Midbrain (tissue), 1 donor: Measurements from ENCODE around the gene ATP2B2.

Experiments
- DNase-seq: peaks from one replicate; lab custom pipeline; 2025; lab: John Stamatoyannopoulos, UW

ATP2B2 gene

DNA sequence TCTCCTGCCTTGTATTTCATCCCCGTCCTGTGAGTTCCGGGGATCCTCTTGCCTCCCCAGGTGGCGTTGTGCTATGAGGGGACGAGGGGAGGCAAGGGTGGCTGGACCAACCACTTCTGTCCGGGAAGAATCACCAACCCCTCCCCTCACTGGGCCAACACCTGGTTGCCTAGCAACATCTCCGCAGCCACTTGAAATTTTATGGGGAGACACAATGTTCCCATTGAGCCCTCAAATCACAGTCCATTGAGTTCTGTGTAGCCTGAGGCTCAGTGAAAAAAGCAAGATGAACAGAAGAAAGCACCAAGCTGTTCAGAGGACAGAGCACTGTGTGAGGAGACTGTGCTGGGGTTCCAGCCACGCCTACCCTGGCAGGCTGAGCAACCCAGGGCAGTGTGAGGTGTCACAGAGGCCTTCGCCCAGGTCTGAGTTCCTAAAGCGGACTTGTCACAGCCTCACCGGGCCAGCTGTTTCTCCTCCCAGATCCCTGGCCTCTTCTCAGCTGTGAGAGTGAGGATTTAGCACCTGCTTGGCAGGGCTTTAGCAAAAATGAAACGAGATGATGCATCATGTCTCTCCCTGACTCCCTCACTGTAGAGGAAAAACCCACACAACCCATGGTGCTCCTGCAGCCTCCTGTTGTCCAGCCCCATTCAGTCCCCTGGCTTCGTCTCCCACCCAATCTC is 76.8 kb downstream of the ATP2B2 start:
- no peak for DNase-seq

DNA sequence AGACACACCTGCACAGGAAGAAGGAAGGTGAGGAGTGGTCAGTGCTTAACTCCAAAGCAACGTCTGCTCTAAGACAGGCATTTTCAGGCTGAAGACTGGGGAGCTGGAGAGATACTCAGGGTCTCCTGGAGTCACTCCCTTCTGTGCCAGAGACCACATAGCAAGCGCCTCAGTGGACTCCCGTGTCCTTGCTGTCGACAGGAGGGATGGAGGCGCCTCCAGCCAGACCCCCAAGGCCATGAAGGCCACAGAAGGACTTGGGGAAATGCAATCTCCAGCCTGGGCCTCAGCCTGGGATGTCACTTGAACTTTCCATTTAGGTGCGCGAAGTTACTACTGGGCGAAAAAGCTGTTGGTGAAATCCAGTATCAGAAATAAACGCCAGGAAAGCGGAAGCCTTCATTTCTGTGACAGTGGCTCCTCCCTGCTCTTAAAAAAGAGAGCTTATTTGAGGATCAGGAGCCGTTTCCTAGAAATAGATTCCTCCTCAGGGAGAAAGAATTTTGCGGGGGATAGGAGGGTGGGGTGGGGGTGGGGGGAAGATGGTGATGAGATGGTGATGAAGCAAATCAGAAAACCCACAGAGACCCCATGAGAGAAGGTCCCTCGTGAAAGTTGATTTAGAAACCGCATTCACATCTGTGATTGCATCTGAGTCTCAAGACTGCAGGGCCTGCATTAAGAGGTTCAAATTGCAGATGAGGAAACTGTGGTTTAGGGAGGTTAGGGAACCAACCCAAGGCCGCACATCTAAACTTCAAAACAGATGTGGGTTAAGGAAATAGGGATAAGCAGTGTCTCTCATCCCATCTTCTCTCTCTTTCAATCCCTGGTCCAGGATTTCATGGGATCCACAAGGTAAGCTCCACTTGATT is 78.8 kb downstream of the ATP2B2 start:
- DNase-seq: no peak

DNA sequence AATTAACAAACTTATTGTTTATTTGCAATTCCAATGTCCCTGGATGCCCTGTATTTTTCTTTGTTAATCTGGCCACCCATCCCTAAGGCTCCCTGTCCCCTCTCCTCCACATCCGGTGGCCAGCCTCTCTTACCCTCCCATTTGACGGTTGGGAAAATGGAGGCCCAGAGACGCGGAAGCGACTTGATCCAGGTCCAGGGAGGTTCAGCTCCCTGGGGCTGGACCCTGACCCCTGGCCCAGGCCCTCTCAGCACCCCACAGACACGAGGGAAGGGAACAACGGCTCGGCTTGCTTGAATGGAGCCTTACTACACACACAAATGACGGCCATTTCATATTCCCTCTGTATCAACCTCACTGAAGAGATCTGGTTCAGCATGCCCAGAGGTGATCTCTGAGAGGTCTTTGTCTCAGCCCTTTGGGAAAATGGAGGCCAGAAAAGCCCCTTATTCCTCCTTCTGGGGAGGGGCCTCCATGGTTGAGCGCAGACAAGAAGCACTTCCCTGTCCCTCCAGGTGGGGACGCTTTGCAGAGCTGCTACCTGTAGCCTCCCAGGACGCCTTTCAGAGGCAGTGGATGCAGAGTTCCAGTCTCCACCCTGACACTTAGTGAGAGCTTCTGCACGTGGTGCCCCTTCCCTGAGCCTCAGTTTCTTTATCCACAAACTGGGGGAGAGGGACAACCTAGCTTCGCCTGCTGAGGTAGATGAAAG is 82.1 kb downstream of the ATP2B2 start:
- no peak for DNase-seq

DNA sequence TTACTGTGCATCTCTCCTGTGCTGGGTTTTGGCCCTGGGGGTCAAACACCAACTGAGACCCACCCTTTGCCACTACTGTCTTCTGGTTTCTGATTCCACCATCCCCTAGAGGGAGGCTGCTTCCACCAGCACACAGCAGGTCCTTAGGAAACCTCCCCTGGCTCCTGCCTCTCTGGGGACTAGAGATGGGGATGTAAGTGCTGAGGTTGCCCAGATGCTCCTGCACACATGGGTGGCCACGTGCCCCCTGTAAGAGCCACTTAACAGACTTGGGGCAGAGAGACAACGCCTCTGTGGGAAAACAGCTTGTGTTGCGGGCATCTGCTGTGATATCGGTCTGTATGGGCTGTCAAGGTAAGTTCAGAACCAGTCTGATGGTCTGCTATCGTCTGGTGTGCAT is 83.4 kb downstream of the ATP2B2 start:
- no peak for DNase-seq

DNA sequence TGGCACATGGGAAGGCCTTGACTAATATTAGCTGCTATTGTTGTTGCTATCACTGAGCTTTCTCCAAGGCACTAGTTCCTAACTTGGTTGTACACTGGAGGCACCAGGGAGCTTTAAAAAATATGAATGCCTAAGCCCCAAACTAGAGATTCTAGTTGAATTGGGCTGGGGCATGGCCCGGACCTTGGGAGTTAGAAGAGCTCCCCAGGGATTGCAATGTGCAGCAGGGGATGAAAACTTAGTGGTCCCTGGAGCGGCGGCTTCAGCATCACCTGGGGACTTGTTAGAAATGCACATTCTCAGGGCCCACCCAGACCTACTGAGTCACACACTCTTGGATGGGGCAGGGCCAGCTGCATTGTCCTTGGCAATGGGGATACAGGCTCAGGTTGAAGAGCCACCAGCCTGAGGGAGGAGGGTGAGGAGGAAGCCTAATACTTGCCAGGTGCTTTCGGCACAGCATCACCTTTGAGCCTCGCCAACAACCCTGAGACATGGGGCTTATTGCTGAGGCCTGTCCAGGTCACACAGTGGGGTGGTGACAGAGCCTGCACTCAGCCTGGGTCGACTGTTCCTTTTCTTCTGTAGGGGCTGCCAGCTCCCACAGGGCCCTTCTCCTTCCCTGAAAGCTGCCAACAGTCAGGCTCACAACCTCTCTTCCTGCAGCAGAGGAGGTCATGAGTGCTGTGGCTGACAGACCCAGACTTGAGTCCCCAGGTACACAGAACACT is 84.5 kb downstream of the ATP2B2 start:
- no peak for DNase-seq

DNA sequence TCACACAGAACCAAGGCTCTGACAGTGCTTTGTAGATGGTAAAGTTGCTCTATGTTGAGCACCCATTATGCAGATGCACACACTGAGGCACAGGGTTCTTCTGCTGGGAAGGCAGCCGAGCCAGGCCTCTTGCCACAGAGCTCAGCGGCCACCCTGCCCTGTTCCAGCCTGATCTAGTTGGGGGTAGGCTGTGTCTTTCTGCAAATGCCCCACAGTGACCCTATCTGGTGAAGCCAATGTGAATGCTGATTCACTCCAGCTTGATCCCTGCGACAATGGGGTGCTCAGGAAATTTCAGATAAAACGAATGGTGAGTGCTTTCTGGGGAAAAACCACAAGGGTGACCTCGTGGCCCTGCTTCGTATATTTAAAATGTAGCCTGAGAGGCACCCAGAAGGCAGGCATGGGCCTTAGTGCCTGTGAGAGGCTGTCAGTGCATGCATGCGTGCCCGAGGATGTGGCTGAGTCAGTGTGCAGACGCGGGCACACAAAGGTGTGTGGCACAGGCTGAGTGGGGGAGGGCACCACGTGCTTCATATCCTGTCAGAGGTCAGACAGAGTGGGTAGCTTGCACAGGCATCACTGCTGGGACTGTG is 85.7 kb downstream of the ATP2B2 start:
- DNase-seq: no peak

DNA sequence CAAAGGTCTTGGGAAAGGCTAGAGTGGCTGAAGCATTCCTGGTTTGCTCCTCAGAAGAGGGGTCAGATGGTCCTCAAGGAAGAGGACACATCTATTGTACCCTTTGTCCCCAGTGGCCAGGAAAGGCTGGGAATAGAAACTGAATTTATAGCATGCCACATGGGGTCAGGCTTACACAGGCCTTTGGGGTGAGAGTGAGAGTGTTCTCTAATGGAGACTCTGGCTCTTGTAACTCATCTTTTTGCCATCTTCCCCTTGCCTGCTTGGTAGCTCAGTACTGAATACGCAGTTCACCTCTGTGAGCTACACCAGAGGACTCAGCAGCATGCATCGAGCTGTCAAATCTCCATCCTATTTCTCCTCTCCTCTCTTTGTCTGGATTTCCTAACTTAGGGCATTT is 87.5 kb downstream of the ATP2B2 start:
- no peak for DNase-seq

DNA sequence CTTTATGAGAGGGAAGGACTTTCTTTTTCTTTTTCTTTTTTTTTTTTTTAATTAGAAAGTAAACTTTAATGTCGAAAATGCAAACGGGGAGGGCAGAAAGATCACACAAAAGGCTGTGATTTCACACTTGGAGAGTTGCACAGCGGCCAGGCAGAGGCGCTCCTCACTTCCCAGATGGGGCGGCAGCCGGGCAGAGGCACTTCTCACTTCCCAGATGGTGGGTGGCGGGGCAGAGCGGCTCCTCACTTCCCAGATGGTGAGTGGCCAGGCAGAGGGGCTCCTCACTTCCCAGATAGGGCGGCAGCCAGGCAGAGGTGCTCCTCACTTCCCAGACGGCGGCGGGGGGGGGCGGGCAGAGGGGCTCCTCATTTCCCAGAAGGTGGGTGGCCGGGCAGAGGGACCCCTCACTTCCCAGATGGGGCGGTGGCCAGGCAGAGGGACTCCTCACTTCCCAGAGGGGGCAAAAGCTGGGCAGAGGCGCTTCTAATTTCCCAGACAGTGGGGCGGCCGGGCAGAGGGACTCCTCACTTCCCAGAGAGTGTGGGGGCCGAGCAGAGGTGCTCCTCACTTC is 88.6 kb downstream of the ATP2B2 start:
- no peak for DNase-seq

DNA sequence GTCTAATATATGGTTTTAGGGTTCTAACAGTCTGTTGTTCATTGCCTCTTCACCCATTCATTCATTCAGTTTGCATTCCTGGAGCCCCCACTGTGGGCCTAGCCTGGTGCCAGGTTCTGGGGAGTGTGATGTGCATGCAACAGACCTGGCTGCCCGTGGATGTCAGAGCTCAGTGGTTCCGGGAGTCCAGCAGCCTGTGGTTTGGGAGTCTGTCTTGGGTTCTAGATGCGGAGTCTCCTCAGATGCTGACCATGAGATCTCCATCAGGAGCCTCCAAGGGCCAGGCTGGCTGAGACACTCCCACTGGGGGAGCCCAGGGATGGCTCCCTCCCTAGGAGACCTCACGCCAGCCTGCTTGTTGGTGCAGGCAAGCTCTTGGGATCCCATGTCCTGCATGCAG is 92.3 kb downstream of the ATP2B2 start:
- no peak for DNase-seq

DNA sequence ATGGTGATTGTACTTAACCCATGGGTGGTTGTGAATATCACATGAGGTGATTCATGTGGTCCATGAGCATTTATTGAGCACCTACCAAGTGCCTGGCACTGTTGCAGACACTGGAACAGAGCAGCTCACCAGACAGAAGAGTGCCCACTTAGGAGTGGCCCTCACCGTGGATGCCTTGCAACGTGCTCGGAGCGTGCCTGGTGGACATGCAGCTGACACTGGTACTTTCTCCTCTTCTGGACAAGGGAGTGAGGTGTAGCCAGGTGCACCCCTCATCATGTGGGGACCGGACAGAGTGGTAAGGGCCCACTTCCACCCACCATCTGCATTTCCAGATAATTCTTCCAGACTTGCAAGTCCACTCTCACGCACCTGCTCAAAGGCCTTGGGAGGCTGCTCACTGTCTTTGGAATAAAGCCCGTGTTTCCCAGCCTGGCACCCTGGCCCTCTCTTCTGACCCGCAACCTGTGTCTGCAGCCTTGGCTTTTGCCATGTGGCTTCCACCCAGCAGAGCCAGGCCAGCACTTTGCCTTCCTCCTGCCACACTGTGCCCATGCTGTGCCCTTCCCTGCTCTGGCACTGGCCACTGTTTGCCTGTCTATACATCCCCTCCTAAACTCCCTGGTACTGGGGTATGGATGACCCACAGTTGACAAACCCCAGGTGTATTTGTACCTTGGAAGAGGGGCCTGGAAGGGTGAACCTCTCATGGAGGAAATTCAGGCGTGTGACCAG is 93.6 kb downstream of the ATP2B2 start:
- DNase-seq: no peak

DNA sequence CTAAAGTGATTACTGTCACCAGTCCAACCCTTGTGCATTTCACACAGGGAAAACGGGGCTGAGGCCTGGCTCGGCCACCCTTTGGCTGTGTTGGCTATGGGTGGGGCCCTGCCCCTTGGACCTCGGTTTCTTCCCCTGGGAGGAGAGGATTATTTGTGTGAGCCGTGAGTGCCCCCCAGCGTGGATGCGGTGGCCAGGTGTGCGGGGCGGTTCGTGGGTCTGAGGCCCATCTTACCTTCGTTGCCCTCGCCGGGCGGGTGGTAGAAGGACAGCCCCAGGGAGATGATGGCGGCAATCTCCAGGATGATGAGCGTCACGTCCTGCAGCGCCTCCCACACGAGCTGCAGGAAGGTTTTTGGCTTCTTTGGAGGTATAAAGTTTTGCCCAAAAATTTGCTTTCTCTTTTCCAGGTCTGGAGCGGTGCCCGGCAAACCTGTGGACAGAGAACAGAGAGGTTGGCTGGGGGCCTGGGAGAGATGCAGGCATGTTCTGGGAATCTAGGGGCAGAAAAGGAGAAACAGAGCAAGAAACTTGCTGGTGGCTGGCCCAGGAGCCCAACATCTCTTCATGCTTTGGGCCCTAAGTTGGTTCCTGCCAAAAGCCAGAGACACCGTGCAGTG is 94.9 kb downstream of the ATP2B2 start:
- no peak for DNase-seq

DNA sequence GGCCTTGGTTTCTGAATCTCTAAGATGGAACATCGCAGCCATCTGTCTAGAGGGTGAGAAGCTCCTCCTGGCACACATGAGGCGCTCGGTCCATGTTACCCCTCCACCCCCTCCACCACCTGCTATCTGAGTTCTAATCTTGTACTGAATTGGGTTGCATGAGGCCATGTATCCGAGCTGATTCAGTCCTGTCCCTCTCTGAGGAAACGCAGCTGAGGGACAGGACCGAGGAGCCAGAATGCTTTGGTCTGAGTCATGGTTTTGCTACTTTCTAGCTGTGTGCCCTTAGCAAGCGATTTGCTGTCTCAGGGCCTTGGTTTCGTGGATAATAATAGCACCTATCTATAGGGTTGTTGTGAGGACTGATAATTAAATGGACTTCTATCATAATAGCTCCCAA is 96.7 kb downstream of the ATP2B2 start:
- no peak for DNase-seq

DNA sequence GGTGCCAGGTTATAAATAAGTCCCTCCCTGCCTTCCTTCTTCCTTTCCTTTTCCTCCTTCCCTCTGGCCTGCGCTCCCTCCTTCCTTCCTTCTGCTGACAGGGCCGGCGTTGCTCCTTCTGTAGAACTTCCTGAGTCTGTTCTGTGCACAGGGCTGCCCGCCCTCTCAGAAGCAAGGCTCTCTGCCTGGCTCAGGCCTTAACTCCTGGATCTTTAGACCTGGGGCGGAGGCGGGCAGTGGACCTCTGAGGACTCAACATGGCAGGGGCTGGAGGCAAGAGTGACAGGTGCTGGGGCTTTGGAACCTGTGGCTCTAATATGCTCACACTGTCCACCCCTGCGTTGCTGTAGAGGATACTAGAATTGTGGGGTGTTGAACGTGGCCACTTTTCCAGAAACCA is 98.0 kb downstream of the ATP2B2 start:
- DNase-seq: no peak

DNA sequence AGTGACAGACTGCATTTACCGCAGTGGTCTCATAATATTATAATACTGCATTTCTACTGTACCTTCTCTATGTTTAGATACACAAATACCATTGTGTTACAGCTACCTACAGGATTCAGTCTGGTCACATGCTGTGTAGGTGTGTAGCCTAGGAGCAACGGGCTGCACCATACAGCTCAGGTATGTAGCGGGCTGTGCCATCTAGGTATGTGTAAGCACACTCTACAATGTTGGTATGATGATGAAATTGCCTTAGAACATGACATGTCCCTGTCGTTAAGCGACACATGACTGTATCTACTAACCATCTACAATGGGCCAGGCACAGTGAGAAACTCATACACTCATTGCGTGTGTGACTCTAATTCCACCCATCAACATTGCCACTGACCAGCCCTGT is 99.0 kb downstream of the ATP2B2 start:
- DNase-seq: no peak

DNA sequence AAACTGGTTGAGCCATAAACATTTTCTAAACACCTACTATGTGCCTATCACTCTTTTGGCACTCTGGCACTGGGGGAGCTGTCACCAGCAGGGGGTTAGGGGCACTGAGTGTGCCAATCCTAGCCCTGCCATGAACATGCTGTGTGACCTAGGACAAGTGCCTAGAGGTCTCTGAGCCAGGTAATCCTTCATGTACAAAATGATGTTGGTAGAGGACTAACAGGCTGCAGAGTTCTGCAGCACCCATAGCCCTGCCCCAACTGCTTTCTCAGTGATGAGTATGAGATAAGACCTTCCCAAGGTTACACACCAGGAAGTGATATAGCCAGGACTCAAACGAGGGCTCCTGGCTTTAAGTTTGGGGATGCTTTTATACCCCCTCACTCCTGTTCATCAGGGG is 99.6 kb downstream of the ATP2B2 start:
- no peak for DNase-seq

DNA sequence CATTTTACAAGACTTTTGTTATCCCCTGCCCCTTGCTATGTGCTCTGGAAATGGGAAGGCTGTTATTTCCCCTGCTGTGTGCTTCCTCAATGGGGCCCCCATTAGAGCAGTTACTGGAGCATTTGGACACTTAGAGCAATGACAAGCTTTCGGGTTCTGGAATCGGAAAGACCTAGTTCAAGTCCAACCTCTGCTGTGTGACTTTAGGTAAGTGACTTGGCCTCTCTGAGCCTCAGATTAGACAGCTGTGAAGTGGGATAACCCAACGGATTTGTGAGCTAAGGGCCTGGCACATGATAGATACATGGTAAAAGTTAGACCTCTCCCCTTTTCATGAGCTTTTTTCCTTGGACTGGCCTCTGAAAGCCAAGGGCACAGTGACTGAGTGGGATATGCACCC is 100.5 kb downstream of the ATP2B2 start:
- DNase-seq: no peak

DNA sequence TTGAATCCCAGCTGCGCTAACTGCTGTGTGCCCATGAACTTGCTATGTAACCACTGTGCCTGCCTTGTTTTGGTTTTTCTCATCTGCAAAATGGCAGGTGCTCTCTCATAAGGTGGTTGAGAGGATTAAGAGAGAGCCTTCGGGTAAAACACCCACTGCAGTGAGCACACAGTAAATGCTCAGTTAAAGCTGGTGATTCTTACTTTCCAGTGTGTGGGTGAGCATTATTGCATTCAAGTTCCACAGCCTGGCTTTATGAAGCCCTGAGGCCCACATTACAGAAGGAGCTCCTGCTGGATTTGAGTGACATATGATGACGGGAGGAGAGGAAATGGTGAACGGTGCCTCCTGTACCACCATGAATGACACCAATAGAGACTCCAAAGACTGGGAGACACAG is 101.0 kb downstream of the ATP2B2 start:
- no peak for DNase-seq

DNA sequence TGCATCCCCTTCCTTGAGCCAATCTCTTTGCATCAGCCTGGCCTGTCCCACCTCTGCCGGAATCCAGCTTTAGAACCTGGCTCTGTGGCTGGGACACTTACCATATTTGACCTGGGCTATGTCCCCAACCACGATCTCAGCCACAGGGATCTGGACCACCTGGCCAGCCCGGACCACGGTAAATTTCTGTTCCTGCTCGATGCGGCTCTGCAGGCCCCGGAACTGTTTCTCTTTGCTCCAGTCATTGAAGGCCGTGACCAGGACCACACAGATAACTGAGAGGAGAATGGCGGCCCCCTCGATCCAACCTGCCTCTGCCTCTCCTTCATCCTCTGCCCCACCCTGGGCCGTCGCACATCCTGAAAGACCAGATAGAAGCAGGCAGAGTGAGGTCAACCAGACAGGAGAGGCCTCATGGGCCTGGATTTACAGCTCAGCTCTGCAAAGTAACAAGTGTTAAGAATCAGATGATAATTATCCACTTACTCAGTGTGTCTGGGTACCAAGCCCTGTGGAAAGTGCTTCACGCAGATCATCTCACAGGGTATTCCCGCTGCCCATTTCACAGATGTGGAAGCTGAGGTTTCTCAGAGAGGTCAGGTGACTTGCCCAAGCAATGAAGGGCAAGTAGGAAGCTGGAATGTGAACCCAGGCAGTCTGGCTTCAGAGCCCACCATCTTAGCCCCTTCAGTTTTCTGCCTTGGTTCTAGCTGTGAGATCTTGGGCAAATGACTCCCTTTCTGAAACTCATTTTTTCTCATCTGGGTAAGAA is 103.2 kb downstream of the ATP2B2 start:
- no peak for DNase-seq

DNA sequence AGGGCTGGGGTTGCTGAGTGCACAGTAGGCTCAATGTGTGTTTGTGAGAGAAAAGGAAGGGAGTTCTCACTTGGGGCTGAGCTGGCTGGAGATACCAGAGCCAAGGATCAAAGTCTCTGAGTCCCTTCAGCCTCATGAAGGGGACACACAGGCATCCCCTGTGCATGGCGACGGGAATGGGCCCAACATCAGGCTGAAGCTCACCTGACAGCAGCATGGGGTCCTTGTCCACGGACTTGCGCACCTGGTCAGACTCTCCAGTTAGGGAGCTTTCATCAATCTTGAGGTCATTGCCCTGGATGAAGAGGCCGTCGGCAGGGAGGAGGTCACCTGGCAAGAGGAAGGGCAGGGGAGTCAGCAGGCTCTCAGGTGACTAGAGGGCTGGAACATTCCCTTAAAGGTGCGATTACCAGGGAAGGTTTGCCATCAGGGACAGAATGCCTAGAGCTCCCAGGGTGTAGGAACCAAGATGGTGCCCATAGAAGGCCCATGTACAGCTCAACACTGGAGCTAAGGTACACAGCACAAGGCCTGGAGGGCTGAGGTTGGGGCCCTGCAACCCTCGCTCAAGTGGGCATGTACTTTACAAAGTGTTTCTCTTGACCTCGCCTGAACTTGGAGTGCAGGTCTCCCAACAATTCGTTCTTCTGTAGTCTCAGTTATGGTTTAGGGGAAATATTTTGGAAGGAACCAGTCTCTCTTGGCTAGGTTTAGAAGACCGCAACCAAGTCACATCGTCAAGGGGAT is 104.5 kb downstream of the ATP2B2 start:
- no peak for DNase-seq
